Muscle layer of colon (tissue), 2 donors: ENCODE measurements around the gene ARHGAP36.

Experiments
- H3K27ac ChIP-seq: one replicate; pipeline ENCODE4 v1.7.0; 2013; ENCODE audit warnings: low read depth, mild to moderate bottlenecking, low read length, moderate library complexity
- H3K27me3 ChIP-seq, 2 donors: one replicate each; pipeline ENCODE4 v1.7.0; 2013; ENCODE audit warnings: low read length in 2 of 2, mild to moderate bottlenecking in 2 of 2; ENCODE audit not compliant: insufficient read depth in 2 of 2, control insufficient read depth in 1 of 2
- H3K36me3 ChIP-seq: one replicate; pipeline ENCODE4 v1.7.0; 2013; ENCODE audit warnings: mild to moderate bottlenecking, low read length; ENCODE audit not compliant: insufficient read depth
- H3K4me1 ChIP-seq: one replicate; pipeline ENCODE4 v1.7.0; 2013; ENCODE audit warnings: mild to moderate bottlenecking, low read length; ENCODE audit not compliant: insufficient read depth
- H3K4me3 ChIP-seq, 2 donors: one replicate each; pipeline ENCODE4 v1.7.0; 2013; ENCODE audit warnings: low read length in 2 of 2, low read depth in 1 of 2, mild to moderate bottlenecking in 1 of 2, moderate library complexity in 1 of 2
- H3K9ac ChIP-seq: one replicate; pipeline ENCODE4 v1.7.0; 2013; ENCODE audit warnings: low read length
- H3K9me3 ChIP-seq: one replicate; pipeline ENCODE4 v1.7.0; 2013; ENCODE audit warnings: mild to moderate bottlenecking, low read length
- donor health status: abdominal sarcoma.
- donor health status: Adenocarcinoma of cecum.

ARHGAP36 gene

DNA sequence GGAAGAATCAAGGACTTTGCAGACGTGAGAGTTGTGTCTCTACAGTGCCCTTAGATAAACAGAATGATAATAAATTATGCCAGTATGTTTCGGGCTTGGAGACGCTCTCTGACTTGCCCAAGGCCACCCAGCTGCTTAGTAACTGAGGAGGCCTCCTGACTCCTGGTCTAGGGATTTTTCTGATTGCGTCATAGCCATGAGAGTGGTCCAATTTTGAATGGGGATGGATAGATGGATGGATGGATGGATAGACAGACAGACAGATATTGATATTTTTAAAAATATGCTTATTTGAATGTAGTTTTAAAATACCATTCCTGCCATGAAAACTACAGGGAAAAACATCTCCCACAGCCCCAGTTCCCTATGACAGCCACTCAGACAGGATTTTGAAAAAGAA, 15.5 kb downstream of the ARHGAP36 start:
- Histone ChIP-seq H3K4me1 (no peaks in the 10 kb centered on the region), H3K27ac (no peak overlapping the region), H3K9me3 (no peaks in the 10 kb centered on the region), H3K27me3 (peaks cover 20 to 34% of the 10 kb centered on the region in 2 donors), H3K9ac (no peak overlapping the region), H3K4me3 (no peak overlapping the region), H3K36me3 (no peaks in the 10 kb centered on the region)

DNA sequence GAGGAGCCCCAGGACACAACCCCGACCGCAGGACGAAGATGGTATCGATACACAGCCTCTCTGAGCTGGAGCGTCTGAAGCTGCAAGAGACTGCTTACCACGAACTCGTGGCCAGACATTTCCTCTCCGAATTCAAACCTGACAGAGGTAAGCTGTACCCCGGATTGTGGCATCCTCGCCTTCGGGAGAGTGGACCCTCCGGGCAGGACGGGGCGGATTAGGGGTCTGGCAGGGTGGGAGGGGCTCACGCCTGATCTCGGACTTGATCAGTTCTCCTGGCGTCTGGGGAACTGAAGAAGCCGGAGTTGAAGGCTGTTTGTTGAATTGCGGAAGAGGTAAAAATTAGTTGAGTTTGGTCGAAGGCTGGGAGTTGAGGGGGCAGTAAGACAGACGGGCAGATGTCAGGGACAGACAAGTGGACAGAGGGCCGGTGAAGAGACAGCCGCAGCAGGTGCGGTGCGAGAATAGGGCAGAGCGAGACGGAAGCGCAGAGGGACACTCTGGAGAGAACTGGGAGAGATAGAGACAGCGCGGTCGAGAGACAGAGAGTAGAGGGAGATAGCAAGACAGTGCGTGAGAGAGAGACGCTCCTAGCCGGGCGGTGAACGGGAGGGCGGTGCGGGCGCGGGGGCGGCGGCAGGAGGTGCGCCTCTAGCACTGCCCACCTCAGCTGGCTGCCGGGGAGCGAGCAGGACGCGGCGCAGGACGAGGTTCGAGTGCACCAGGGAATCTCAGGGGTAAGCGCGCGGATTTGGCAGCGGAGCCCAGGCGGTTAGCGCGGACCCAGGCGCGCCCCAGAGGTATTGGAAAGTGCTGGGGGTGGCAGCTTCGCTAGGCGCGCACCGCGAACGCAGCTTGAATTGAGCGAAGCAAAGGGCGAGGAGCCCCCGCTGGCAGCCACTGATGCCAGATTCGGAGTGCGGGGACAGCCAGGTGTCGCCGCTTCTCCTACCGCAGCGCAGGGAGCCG, 23.9 kb downstream of the ARHGAP36 start:
- Histone ChIP-seq H3K27ac (no peak overlapping the region), H3K9ac (no peak overlapping the region), H3K4me1 (no peaks in the 10 kb centered on the region), H3K27me3 (peaks cover 15 to 30% of the 10 kb centered on the region in 2 donors), H3K36me3 (no peaks in the 10 kb centered on the region), H3K4me3 (no peak overlapping the region), H3K9me3 (no peaks in the 10 kb centered on the region)

DNA sequence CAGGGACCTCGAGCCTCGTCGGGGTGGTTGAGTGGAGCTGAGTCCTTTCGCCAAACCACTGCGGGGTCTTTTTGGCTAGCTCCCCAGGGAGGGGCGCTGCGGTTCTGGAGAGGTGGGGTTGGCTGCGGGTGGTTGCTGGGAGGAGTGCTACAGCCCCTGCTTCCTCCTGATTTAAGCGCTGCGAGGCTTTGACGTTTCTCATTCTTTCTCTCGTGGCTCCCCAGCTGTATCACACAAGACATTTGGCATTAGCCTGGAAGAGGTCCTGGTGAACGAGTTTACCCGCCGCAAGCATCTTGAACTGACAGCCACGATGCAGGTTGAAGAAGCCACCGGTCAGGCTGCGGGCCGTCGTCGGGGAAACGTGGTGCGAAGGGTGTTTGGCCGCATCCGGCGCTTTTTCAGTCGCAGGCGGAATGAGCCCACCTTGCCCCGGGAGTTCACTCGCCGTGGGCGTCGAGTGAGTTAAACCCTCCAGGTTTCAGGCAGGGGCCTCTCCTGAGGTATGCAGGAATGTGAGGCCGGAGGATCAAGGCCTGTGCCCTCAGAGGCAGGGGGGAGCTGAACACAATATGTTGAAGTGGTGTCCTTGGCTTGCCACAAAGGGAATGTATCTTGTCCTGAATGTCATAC, 25.5 kb downstream of the ARHGAP36 start:
- no peak overlapping the region for H3K4me3 ChIP-seq
- H3K4me1 ChIP-seq, result no peaks in the 10 kb centered on the region
- H3K9ac ChIP-seq, result no peak overlapping the region
- H3K27ac ChIP-seq, result no peak overlapping the region
- no peaks in the 10 kb centered on the region for H3K9me3 ChIP-seq
- H3K36me3 ChIP-seq, result no peaks in the 10 kb centered on the region
- peaks cover 15 to 30% of the 10 kb centered on the region in 2 donors for H3K27me3 ChIP-seq

DNA sequence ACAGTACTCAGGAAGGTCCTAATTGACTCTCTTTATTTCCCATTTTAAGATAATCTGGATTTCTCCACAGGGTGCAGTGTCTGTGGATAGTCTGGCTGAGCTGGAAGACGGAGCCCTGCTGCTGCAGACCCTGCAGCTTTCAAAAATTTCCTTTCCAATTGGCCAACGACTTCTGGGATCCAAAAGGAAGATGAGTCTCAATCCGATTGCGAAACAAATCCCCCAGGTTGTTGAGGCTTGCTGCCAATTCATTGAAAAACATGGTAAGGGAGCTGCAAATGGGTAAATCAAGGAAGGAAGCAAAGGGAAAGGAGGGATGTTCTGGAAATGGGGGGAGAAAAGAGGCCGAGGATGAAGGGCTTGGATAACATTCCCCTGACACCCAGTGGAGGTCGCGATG, 26.0 kb downstream of the ARHGAP36 start:
- no peak overlapping the region for H3K27ac ChIP-seq
- H3K4me3 ChIP-seq, result no peak overlapping the region
- no peaks in the 10 kb centered on the region for H3K36me3 ChIP-seq
- no peak overlapping the region for H3K9ac ChIP-seq
- peaks cover 15 to 30% of the 10 kb centered on the region in 2 donors for H3K27me3 ChIP-seq
- no peaks in the 10 kb centered on the region for H3K4me1 ChIP-seq
- no peaks in the 10 kb centered on the region for H3K9me3 ChIP-seq

DNA sequence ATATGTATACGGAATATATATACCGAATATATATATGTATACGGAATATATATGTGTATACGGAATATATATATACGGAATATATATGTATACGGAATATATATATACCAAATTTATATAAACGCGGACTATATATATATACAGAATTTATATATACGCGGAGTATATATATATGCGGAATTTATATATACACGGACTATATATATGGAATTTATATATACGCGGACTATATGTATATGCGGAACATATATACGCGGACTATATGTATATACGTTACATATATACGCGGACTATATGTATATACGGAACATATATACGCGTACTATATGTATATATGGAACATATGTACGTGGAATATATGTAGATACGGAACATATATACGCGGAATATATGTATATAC, 78.6 kb downstream of the ARHGAP36 start:
- Histone ChIP-seq H3K4me1 (no peaks in the 10 kb centered on the region), H3K36me3 (no peaks in the 10 kb centered on the region), H3K9me3 (no peaks in the 10 kb centered on the region), H3K9ac (no peak overlapping the region), H3K4me3 (no peak overlapping the region), H3K27ac (no peak overlapping the region), H3K27me3 (no peaks in the 10 kb centered on the region)

DNA sequence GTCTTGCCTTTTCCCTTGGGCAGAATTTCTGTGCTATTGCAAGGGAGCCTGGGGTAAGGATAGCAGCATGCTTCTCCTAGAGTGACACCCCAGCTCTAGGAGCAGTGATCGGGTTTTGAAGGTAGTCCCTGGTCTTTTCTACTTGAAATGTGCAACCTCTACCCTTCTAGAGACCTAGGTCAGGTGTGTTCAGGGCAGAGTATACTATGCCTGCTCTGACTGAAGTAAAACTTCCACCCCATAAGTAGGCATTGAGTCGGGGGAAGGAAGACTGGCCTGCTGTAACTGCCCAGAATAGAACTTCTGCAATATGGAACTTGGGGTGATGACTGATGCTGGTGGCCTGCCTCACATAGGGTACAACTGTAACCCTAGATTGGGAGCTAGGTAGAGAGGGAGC, 80.9 kb downstream of the ARHGAP36 start:
- no peaks in the 10 kb centered on the region for H3K27me3 ChIP-seq
- H3K9ac ChIP-seq, result no peak overlapping the region
- H3K27ac ChIP-seq, result no peak overlapping the region
- H3K9me3 ChIP-seq, result no peaks in the 10 kb centered on the region
- no peaks in the 10 kb centered on the region for H3K36me3 ChIP-seq
- no peak overlapping the region for H3K4me3 ChIP-seq
- no peaks in the 10 kb centered on the region for H3K4me1 ChIP-seq
